HG02852 (cell line): ENCODE results near the gene RHD.
"Not testable (repeated sequence)": the region's sequence is repeated elsewhere in the genome, so short reads cannot be mapped to it uniquely, and the experiment has no call there.

ENCODE experiments used
- ATAC-seq: cut with Tn5 transposase; IDR thresholded peaks from one replicate; pipeline ENCODE4 v1.9.1; 2021; ENCODE audit warnings: mild to moderate bottlenecking, moderate library complexity; ENCODE audit not compliant: unreplicated experiment

The RHD gene

DNA sequence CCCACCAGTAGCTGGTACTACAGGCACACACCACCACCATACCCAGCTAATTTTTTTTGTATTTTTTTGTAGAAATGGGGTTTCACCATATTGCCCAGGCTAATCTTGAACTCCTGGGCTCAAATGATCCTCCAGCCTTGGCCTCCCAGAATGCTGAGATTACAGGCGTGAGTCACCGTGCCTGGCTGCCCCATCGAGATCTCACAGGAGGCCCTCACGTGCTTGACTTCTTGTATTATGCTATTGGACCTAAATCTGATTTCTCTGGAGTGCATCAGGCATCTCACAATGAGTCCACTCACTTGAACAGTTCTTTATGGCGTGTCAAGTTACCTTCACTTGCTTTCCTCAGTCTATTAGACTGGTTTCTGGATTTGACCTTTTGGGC is 15.7 kb upstream of the RHD start:
- no peak for ATAC-seq

DNA sequence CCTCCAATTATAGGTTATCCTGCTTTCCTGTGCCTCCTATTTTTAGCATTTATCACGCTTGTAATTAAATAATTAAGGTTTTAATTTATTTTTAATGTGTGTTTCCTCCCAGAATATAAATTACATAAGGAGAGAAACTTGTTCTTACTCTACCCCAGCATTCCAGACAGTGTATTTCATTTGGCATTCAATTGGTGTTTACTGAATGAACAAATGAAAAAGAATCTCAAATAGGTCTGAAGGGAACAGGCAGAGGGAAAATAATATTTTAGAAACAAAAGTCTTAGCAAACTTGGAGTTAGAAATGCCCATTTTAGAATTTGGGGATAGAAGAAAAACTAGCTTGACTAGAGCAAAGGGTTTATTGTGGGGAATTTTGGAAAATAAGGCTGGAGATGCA is 15.1 kb upstream of the RHD start:
- no peak for ATAC-seq

DNA sequence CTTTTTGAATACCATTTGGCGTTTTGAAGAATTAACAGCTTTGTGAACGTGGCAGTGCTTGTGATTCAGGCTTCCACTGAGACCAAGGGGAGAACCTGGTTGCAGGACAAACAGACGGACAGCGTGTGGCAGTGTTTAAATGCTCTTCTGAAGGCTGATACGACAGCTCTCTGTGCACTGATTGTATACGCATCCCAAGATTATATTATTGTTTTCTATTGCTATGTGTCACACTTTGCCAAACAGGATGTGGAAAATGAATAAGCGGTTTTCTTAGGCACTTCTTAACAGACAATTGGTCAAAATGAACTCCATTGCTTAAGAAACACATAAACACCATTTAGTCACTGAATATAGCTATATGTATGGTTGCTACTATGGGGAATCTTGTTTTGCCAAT is 12.5 kb upstream of the RHD start:
- not testable (repeated sequence) for ATAC-seq

DNA sequence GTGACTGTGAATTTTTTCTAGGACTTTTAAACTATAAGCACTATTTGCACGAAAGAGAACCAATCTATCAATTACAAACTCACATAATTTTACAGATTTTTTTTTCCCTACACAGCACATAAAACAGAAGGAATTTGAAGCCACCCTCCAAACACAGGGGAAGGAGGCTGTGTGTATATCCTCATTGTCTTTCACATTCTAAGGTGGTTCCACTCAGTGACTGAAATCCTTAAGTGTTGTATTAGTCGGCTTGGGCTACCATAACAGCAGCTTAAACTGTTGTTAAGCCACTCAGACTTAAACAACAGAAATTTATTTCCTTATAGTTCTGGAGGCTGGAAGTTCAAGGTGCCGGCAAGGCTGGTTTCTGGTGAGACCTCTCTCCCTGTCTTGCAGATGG is 12.0 kb upstream of the RHD start:
- not testable (repeated sequence) for ATAC-seq

DNA sequence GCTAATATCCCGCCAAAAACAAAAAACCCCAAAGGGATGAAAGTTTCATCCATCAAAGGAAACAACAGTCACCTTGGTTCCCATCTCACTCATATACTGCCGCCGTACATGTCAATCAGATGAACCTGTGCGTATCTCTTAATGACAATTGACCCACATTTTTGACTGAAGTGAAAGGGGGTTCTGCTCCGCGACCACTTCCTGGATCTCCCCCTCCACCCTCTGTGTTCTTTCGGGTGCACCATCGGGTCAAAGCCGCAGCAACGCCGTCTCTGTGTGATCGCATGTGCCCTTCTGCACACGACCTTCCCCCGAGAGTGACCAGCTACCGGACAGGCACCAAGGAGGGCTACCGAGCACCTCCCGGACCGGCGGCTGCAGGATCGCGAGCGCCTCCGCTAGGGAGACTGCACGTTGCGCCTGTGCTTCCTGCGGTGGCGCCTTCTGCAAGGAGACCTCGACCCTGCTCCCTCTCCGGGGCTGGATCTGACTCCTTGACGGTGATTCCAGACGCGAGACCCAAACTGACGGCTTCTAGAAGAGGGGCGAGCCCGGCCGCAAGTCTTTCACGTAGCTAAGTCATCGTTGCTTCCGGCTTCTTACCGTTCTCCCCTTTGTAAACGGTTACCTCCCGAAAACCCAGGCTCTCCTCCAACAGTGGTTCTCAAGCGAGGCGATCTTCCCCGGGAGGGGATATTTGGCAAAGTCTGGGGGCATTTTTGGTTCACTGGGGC is 5.6 kb upstream of the RHD start:
- peak; percentile 30 for ATAC-seq

DNA sequence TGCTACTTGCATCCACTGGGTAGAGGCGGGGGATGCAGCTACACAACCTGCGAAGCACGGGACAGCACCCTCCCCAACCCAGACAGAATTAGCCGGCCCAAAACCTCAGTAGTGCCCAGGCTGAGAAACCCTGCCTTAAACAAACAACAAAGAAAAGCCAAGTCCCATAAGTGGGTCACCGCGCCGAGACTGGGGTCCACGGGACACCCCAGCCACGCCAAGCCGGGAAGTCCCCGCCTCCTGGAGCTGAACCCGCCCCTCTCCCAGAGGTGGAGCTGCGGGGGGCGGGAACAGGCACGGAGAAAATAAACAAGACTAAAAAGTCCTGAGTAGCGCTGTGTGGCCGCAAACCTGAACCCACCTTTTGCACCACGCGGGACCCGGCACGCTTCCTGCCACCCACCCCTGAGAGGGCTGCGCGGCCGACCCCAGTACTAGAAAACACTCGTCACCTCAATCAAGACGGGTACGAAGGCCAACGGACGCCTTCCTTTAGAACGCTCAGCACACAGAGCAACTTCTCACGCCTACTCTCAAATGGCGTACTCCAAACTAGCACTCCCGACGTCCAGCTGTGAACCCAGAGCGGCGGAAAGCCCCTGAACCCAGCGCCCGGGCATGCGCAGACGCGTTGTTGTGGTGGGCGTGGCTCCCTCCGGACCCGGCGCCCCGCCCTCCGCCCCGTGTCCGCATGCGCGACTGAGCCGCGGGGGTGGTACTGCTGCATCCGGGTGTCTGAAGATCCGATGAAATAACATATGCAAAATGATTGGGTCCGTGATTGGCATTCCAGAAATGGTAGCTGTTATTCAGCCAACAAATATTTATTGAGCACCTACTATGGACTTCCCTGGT is 4.8 kb upstream of the RHD start:
- ATAC-seq: peak; percentile 64

DNA sequence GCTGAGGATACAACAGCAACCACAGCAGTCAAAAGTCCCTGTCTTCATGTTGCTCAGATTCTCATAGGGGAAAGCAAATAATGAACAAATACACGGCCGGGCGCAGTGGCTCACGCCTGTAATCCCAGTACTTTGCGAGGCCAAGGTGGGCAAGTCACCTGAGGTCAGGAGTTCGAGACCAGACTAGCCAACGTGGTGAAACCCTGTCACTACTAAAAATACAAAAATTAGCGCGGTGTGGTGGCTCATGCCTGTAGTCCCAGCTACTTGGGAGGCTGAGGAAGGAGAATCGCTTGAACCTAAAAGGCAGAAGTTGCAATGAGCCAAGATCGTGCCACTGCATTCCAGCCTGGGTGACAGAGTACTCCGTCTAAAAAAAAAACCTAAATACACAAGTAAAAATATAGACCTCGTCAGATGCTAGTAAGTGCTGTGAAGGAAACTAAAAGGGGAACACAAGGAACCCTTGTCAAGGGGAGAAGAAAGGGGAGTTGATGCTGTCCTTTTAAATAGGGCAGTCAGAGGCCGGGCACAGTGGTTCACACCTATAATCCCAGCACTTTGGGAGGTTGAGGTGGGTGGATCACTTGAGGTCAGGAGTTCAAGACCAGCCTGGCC is 4.1 kb upstream of the RHD start:
- ATAC-seq: not testable (repeated sequence)

DNA sequence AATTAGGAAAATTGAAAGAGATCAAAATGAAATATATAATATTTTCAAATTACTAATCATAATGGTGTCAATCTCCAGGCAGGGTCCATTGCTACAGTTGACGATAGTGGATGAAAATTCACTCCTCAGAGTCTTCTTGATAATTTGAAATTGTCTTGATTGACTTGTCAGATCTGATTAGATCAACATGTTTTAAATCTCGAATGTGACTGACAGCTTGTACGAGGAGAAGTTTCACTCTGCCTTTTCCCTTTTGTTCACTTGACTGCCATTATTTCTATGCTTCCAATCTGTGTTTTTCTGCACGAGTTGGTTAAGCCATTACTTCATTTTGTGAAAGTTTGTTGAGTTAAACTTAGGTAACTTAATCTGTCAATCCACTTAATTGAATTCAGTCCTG is 3.3 kb downstream of the RHD start:
- not testable (repeated sequence) for ATAC-seq

DNA sequence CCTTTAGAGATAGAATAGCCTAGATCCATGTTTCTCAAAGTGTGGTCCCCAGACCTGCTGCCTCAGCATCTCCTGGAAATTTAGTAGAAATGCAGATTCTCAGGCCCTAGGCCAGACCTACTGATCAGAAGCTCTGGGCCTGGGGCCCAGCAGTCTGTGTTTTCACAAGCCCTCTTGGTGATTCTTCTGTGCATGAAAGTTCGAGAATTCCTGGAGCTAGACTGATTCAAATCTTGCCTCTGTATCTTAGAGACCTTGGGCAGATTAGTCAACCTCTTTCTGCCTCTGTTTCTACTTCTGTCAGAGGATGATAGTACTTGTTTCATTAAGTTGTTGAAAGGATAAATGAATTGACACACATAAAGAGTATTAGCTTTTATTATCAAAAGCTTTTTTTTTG is 5.0 kb downstream of the RHD start:
- ATAC-seq: not testable (repeated sequence)

DNA sequence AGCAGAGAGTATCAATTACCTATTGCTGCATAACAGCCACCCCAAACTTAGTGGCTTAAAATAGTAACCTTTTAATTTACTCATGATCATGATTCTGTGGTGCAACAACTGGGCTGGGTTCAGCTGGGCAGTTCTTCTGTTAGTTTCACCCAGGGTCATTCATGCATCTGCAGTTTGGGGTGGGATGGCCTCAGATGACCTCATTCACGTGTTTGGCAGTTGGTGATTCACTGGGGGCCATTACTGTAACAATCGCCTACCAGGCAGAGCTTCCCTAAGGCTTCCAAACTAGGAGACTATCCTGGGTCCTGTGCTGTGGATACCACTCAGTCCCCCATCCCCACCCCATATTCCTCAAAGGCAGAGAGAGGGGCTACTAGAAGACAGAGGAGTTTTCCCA is 6.0 kb downstream of the RHD start:
- ATAC-seq: not testable (repeated sequence)

DNA sequence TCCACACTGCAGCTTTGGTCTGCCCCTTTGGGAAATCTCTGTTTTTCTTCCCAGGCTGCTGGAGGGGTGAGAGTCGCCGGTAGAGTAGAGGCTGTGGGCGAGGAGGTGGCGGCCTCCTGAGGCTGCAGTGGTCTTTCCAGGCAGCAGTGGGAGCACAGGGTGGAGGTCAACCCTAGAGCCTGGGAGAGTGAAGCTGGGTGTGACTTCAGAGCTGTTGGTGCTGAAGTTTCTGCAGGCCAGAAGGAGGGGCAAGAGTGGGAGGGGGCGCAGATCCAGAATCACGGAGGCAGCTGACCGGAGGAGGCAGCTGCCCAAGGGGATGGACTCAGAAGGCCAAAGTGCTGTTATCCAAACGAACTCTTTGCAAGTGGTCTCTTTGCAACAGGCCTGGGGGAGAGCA is 6.5 kb downstream of the RHD start:
- ATAC-seq: not testable (repeated sequence)

DNA sequence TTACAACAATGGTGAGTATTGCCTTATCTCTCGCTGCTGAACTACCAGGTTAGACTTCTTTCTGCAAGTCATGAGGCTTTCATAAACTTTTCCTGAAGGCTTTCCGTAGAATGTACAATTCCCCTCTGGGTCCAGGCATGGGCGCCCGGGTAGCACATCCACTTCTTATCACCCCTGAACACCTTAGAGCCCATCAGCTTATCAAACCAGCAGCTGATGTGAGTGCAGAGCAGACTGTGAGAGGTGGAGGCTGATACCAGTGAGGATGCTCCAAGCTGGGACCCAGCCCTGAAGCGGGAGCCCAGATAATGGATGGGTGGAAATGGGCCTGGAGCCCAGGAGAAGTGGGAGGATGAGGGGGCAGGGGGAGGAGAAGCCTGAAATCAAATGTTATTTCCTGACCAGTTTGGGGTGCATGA is 7.4 kb downstream of the RHD start:
- not testable (repeated sequence) for ATAC-seq

DNA sequence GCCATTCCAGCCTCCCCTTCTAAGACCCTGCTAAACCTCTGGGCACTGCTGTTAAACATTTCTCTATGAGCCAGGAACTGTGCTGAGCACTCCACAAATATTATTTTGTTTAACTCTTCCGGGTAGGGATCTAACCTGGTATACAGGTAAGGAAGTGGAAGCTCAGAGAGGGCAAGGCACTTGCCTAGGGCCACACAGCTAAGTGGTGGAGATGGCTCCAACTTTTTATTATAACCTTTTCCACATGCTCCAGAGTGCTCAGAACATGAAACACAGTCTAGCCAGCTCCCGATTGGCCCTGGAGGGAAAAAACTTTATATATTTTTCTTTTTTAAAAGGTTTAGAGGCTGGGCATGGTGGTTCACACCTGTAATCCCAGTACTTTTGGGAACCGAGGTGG is 13.6 kb downstream of the RHD start:
- ATAC-seq: not testable (repeated sequence)

DNA sequence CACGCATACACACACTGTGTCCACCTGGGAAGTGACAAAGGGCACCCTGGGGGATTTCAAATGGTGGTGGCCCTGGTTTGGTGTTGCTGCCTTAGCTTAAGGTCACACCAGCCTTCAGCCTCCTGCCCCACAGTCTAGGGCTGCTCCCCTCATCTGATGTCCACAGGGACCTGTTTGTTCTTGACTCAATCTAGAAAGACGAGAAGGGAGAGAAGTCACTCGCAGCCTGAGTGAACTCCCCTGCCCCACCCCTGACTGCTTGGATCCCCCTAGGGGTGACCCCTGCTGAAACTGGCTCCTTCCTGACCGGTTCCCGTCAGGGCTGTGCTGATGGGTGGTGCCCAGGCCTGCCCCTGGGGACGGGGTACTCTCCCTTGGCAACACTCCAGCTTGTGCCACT is 14.9 kb downstream of the RHD start:
- not testable (repeated sequence) for ATAC-seq

DNA sequence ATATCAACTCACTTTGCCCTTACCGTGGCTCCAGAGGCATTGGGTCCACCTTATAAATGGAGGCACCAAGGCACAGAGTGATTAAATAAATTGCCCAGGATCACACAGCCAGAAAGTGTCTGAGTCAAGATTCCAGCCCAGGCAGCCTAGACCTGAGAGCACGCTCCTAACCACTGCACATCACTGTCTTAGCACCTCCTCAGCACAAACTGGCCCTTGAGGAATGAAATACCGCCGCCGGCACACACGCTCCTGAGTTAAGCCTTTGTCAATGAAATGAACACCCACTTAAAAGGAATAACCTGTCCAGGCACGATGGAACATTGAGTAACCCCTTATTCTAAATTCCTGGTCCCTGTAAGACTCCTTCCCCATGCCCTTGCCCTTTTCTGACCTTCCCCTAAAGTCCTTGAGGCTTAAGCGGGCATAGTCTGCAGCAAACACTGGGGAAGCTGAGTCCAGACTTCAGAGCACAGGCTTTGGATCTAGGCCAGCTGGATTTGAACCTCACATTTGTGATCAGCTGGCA is 16.3 kb downstream of the RHD start:
- not testable (repeated sequence) for ATAC-seq

DNA sequence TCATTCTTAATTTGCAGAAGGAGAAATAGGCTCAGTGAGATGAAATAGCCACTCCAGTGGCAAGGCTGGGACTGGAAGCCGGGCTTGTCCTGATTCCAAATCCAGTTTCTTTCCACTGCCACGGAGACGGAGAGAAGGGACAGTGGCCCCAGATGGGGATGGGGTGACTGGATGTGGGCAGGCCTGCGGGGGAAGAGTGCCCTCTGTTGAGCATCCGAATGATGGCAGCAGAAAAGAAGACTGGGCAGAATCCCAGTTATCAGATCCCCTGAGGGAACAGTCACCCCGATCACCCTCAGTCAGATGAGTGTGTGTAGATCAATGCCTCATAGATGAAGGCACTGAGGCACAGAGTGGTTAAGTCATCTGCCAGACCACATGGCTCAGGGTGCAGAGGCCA is 17.7 kb downstream of the RHD start:
- not testable (repeated sequence) for ATAC-seq

DNA sequence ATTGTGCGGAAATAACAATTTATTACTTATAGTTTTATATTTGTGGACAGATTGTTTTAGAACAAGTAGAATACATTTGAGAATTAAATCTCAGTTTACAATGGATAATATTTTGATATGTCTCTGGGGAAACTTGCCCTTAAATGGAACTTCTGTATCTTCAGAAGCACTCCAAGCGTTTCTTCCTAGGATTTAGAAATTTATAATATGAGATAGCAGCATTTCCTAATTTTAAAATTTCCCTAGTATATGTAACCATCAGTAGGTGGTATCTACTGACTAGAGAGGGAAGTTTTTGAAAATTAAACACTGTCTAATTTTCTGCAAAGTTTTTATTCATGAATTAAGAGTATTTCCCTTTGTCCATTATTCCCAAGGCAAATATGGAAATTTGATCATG is 21.1 kb downstream of the RHD start:
- not testable (repeated sequence) for ATAC-seq

DNA sequence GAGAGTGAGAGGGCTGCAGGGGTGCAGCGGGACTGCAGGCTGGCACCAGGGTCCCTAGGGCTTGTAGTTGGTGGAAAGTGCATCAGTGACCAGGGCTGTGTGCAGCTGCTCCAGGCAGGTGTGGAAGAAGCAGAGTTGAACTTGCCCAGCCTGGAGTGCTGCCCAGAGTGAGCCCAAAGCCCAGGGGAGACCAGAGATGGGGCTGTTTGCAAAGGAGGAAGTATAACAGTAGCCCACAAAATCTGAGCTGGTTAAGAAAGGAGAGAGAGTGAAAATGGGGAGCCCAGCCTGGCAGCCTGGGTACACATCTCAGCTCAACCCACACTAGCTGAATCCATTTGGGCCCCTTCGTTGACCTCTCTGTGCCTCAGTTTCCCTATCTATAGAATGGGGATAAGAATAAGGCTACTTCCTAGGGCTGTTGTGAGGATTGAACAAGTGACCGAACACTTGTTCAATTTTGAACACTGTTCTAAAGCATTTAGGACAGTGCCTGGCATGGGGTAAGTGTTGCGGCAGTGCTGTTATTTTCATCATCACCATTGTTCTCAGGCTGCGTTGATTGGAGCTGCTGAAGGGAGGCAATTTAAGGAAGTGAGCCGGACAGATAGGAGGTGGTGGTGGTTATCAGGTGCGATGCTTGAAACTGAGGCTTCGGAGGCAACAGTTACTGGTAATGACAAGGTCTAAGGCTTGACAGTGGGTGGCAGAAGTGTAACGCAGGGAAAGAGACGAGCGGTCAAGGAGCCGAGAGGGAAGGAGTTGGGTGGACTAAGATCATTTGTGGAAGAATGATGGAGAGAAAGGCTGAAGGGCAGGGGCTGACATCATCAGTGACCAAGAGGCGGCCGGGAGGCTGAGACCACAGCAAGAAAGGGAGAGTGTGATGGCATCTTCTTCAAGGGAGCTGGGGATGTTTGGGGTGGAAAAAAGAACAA is 22.8 kb downstream of the RHD start:
- not testable (repeated sequence) for ATAC-seq

DNA sequence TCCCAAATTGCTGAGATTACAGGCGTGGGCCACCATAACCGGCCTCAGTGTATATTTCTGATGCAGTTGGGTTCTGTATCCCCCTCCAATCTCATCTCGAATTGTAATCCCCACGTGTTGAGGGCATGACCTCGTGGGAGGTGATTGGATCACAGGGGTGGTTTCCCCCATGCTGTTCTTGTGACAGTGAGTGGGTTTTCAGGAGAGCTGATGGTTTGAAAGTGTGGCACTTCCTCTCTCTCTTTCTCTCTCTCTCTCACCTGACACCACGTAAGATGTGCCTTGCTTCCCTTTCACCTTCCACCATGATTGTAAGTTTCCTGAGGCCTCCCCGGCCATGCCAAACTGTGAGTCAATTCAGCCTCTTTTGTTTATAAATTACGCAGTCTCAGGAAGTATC is 24.2 kb downstream of the RHD start:
- ATAC-seq: not testable (repeated sequence)

DNA sequence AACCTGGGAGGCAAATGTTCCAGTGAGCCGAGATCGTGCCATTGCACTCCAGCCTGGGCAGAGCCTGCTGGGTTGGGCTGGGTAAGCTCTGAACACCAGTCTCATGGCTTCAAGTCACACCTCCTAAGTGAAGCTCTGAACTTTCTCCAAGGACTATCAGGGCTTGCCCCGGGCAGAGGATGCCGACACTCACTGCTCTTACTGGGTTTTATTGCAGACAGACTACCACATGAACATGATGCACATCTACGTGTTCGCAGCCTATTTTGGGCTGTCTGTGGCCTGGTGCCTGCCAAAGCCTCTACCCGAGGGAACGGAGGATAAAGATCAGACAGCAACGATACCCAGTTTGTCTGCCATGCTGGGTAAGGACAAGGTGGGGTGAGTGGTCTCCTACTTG is 28.4 kb downstream of the RHD start:
- not testable (repeated sequence) for ATAC-seq
